GM10266 (cell line): ENCODE results near the gene MEF2C.

Source experiments
- DNase-seq: peaks from one replicate; pipeline ENCODE4 v3.0.0; 2012; ENCODE audit errors: extremely low spot score
- CTCF ChIP-seq: IDR thresholded peaks from 2 replicates; pipeline ENCODE4 v1.5.1; 2012; ENCODE audit warnings: mild to moderate bottlenecking, low read depth; ENCODE audit not compliant: control insufficient read depth, insufficient read depth; ENCODE audit errors: missing control alignments

Gene MEF2C

GRCh38 chr5:88827997-88828396 is 55.0 kb downstream of the MEF2C start:
- TF ChIP-seq CTCF, result no peak
- no peak for DNase-seq

- no peak for DNase-seq
- TF ChIP-seq CTCF, result no peak
These were observed 56.1 kb downstream of the MEF2C start for GRCh38 chr5:88826646-88827585.

- DNase-seq, result no peak
- TF ChIP-seq CTCF, result no peak
These were observed 57.2 kb downstream of the MEF2C start for GRCh38 chr5:88825584-88826315.

GRCh38 chr5:88824892-88825583 is 57.9 kb downstream of the MEF2C start:
- TF ChIP-seq CTCF, result no peak
- no peak for DNase-seq

- no peak for TF ChIP-seq CTCF
- DNase-seq, result no peak
These were observed 58.8 kb downstream of the MEF2C start for GRCh38 chr5:88824141-88824540.

- TF ChIP-seq CTCF, result no peak
- DNase-seq, result no peak
These were observed 59.8 kb downstream of the MEF2C start for GRCh38 chr5:88823201-88823600.
